Activated naive CD8-positive, alpha-beta T cell treated with anti-CD3 and anti-CD28 coated beads, Interleukin-2, amount 50 U/mL, for 16 hours (primary cell): ENCODE measurements around the gene TRIM66.
A peak's percentile ranks its signal among the peaks of the same experiment; 100 is the strongest.
"Not testable (repeated sequence)": the region's sequence is repeated elsewhere in the genome, so short reads cannot be mapped to it uniquely, and the experiment has no call there.

Source experiments
- DNase-seq: peaks from one replicate; pipeline ENCODE4 v3.0.0-alpha.2; 2020; ENCODE audit warnings: low read depth, low spot score

The TRIM66 gene

GRCh38 chr11:8692417-8692816 is 10.0 kb upstream of the TRIM66 start:
- no peak for DNase-seq

- DNase-seq, result no peak
These were observed 9.1 kb upstream of the TRIM66 start for GRCh38 chr11:8691601-8692000.

- DNase-seq, result no peak
These were observed 8.2 kb upstream of the TRIM66 start for GRCh38 chr11:8690374-8691342.

- no peak for DNase-seq
These were observed 7.3 kb upstream of the TRIM66 start for GRCh38 chr11:8689726-8690255.

GRCh38 chr11:8688414-8689362 is 6.2 kb upstream of the TRIM66 start:
- DNase-seq, result peak; percentile 68

GRCh38 chr11:8686325-8686724 is 3.9 kb upstream of the TRIM66 start:
- no peak for DNase-seq

GRCh38 chr11:8685820-8686219 is 3.4 kb upstream of the TRIM66 start:
- DNase-seq, result no peak

- no peak for DNase-seq
These were observed 2.8 kb upstream of the TRIM66 start for GRCh38 chr11:8685306-8685705.

- no peak for DNase-seq
These were observed 2.3 kb upstream of the TRIM66 start for GRCh38 chr11:8684600-8685290.

GRCh38 chr11:8683115-8683807 is 796 bp upstream of the TRIM66 start:
- DNase-seq, result no peak

- DNase-seq, result no peak
These were observed 595 bp downstream of the TRIM66 start for GRCh38 chr11:8681837-8682302.

- DNase-seq, result no peak
These were observed 3.5 kb downstream of the TRIM66 start for GRCh38 chr11:8679006-8679405.

- no peak for DNase-seq
These were observed 6.0 kb downstream of the TRIM66 start for GRCh38 chr11:8676458-8676857.

- DNase-seq, result no peak
These were observed 7.6 kb downstream of the TRIM66 start for GRCh38 chr11:8674859-8675258.

GRCh38 chr11:8672346-8672745 is 10.1 kb downstream of the TRIM66 start:
- no peak for DNase-seq

- DNase-seq, result no peak
These were observed 10.8 kb downstream of the TRIM66 start for GRCh38 chr11:8671651-8672062.

GRCh38 chr11:8671193-8671612 is 11.3 kb downstream of the TRIM66 start:
- DNase-seq, result no peak

GRCh38 chr11:8670081-8670480 is 12.4 kb downstream of the TRIM66 start:
- not testable (repeated sequence) for DNase-seq

- DNase-seq, result no peak
These were observed 17.2 kb downstream of the TRIM66 start for GRCh38 chr11:8665222-8665621.

- DNase-seq, result no peak
These were observed 21.3 kb downstream of the TRIM66 start for GRCh38 chr11:8661001-8661795.
